Lower leg skin (tissue), 3 donors: ENCODE data around the gene TTC12.

Source experiments
- CTCF ChIP-seq, 3 donors: fragments of 450-650 bp; IDR thresholded peaks; one replicate each; pipeline ENCODE4 v1.5.1; 2016; ENCODE audit warnings: antibody characterized with exemption in 3 of 3, mild to moderate bottlenecking in 3 of 3, moderate library complexity in 2 of 3
- POLR2A ChIP-seq, 2 donors: fragments of 450-650 bp; IDR thresholded peaks; one replicate each; pipeline ENCODE4 v1.6.1; 2016 to 2017; ENCODE audit warnings: antibody characterized with exemption in 2 of 2, mild to moderate bottlenecking in 1 of 2, moderate library complexity in 1 of 2

- no peak for TF ChIP-seq CTCF (IDR thresholded peaks at IDR 0.05)
- TF ChIP-seq POLR2A (IDR thresholded peaks at IDR 0.05): no peak
Observed at GRCh38 chr11:113345978-113346377, 31.6 kb downstream of the TTC12 start.
